ENCODE results near the gene SH2D1B. TPM values are rescaled to one million over a fixed set of nuclear protein-coding genes. Genes with fewer than 3 reads are reported as not detected.

The SH2D1B gene
- total RNA-seq, 1 donor from 2014 or later = not detected

DNA sequence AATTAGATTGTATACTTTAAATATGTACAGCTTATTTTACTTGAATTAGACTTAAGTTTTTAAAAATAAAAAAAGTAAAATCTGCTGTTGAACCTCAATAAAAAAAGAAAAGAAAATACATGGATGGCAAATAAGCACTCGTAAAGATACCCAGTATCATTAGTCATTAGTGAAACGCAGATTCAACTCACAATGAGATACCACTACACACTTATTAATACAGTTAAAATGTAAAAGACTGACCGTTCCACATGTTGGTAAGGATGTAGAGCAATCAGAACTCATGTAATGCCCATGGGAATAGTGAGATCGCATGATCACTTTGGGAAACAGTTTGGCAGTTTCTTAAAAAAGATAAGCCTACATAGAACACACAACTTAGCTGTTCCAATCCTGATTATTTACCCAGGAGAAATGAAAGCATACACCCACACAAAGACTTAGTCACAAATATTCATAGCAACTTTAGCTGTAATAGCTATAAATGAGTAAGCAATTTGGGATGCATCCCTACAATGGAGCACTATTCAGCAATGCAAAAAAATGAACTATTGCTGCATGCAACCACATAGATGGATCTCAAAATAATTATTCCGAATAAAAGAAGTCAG is 7.3 kb downstream of the SH2D1B start:
- no peak for DNase-seq (ENCODE audit: low spot score)
- intact Hi-C loops (cut with DNase I) = no loop called here

DNA sequence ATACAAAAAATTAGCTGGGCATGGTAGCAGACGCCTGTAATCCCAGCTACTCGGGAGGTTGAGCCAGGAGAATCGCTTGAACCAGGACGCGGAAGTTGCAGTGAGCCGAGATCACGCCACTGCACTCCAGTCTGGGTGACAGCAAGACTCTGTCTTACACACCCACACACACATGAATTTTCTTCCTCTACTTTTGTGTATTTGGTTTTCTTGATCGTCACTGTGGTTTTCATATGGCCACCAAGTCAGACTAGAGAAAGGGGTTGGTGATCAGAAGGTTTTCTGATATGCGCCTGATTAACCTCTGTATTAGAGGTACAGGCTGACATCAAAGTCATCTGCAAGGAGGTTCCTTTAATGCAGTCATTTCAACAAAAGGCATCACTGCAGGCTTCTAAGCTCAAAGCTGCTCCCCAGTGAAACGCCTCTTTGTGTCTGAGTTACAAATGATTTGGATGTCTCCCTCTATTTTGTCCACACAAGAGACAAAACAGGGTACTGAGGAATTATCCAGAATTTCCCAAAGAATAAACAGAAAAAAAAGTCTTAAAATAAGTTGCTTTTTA is 11.1 kb downstream of the SH2D1B start:
- DNase-seq (ENCODE audit: low spot score) = no peak
- intact Hi-C loops (cut with DNase I) = no loop called here

DNA sequence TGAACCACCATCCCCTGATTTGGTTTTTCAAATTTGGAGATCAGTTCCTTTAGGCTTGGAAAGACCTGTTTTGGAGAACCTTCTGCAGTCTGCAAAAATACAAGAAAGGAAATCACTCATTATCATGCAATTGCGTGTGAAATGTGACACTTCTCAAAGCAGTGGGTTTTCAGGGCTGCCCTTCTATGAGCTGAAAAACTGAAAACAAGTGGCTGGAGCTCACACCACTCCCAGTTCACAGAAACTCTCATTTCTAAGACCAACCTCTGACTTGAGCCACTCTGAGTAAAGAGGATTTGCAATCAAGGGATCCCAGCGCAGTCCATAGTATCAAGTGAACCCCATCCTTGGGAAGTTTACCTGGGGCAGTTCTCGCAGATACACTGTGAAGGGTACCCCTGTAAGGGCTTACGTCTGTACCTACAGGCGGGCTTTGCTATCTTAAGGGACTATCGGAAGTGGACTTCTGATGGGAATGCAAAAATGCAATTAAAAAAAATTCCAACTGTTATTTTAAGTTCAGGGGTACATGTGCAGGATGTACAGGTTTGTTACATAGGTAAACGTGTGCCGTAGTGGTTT is 12.8 kb downstream of the SH2D1B start:
- DNase-seq (ENCODE audit: low spot score) = no peak
- intact Hi-C loops (cut with DNase I) = no loop called here

DNA sequence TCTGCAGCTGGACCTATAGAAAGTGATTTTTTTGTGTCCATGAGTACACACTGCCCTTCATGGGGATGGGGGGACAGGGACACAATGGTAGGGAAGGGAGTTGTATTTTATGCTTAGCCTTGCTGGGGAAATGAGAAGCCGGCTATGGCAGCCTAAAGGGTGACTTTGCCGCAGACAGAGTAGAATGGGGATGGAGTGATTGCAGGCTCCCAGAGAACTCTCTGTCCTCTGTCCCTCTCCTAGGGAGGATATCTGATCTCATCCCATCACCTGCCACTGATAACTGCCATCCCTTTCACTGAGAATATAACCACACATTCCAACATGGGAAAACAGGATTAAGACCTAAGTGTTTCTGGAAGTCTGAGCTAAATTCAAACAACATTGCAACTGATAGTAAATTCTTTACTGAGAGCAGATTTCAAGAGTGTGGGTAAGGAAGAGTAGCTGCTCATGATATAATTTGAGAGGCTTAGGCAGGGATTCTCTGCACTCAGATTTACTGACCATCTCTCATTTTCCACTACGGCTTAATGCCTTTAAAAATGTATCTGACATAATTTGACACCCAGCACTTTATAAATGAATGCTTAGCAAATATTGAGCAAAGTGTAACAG is 13.9 kb downstream of the SH2D1B start:
- intact Hi-C loops (cut with DNase I) = no loop called here
- DNase-seq (ENCODE audit: low spot score) = no peak

DNA sequence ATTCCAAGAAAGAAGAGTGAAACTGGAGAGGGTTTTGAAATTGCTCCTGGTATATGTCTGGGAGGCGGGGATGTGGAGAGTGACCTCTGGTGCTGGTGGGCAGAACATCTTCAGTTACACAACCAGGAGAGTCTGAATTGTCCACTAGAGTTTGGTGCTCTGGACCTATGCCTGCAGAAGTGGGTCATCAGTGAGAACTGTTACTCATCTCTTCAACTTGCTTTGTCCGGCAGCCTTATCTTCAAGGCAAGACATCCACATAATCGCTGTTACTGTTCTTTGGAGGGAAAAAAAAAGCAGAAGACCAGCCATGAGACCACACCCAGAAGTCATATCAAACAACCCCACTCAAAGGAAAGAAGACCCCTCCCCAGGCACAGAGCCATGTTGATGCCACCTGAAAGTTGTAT is 14.9 kb downstream of the SH2D1B start:
- DNase-seq (ENCODE audit: low spot score) = no peak
- intact Hi-C loops (cut with DNase I) = no loop called here

DNA sequence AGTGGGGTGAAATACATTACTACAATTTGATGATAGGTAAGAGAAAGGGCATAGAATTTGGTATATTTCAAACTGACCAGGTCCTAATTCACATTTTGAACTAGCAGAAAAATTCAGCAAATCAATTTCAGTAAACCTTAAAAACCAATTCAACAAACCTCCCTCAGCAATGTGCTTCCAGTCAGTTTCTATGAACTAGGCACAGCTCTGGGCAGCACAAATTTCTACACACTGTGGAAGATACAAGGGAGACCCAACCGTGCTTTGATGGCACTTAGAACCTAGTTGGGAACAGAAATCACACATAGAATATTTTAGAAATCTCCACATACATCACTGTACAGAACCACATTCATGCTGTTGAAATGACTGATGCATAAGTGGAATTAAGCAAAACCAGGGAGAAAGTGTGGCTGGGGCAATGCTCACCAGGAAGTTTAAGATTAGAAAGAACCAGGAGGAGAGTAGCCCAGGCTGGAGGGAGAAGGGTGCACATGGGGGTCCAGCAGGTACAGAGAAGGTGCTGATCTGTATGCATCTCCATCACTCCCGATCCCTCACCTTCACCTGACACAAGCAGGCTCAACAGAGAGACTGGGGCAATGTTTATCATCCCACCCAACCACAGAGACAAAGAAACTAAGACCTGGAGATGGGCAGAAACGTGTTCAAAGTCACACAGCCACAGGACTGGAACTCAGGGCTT is 15.6 kb downstream of the SH2D1B start:
- no peak for DNase-seq (ENCODE audit: low spot score)
- intact Hi-C loops (cut with DNase I) = no loop called here

DNA sequence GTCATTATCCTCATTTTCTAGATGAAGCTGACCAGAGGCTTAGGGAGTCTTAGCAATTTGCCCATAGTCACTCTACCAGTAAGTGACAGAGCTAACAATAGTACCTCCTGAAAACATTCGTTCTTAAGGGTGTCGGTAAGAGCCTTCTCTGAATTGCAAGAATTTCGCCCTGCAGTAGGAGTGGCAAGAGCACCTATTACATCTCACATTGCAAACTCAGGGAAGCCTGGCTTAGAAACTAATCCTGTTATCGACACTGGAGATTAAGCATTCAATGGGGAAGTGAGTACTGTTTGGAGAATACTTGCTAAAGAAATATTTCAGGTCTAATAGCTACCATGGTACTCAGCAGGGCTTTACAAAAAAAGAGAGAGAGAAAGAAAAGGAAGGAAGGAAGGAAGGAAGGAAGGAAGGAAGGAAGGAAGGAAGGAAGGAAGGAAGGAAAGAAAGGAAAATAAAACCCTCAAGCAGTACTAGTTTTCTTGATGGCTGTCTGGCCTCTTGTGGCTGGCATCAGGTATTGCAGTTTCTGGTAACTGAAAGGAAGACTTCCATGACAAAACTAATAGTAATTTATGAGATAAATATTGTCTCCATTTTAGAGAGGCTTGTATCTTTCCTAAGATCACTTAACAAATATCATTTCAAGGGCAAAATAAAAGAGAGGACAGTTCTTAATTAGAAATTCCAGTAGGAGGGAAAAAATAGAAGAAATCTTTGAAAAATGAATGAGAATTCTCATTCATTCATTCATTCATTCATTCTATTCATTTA is 20.0 kb downstream of the SH2D1B start:
- intact Hi-C loops (cut with DNase I) = loop anchor here (2.0 to 5.0 kb wide), 2 partner anchors 115 to 335 kb away; no protein-coding TSS in a partner anchor
- DNase-seq (ENCODE audit: low spot score) = no peak

DNA sequence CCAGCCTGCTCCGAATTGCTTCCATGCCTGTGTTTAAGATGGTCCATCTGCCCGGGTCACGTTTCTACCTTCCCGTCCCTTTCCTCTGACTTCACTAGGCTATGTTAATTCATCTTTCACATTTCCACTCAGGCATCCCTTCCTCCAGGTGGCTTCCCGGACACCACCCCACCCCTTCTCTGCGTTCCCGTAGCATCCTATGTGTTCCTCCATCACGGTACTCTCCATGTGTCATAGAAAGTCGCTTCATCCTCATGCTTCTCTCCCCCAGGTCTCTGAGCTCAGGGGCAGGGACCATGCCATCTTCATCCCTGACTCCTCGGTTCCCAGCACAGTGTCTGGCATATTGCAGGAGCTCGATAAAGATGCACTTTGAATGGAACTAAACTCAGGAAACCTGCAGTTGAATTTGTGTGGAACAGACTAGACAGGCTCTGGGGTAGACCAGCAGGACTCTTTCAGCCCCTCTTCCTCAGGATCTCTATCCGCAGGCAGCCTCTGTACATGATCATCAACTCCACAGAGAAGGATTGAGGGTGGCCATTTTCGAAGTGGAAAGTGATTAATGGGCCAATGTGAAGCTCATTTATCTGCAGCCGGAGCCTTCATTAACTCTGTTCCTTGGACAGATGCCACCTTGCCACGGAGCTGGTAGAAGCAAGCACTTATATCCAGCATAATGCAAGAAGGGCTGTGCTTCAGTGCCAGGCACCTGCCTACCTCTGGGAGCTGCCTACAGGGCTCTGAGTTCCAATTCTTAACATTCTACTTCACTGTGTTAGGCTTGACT is 21.3 kb downstream of the SH2D1B start:
- intact Hi-C loops (cut with DNase I) = loop anchor here (2.0 to 5.0 kb wide), 2 partner anchors 113 to 334 kb away; no protein-coding TSS in a partner anchor

DNA sequence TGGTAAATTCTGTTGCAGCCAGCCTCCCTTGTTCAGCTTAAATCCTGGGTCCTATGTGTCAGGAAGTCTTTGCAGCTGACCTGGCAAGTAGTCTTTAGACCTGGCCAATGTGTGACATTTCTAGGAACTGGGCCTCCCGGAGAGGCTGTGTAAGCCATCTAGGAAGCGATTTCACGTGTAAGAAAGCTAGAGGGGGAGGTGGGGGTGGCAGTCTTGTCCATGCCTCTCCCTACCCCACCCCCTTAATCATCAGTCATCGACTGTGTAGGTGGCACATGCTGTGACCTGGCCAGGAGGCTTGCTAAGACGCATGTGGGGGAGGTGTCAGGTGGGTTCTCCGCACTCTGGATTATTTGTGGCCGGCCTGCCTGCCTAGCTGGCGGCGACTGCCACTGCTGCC is 22.0 kb downstream of the SH2D1B start:
- intact Hi-C loops (cut with DNase I) = loop anchor here (2.0 to 5.0 kb wide), 2 partner anchors 113 to 333 kb away; no protein-coding TSS in a partner anchor
- DNase-seq (ENCODE audit: low spot score) = no peak

More for the DNA sequence above, 21.3 kb downstream of the SH2D1B start:
- DNase-seq (ENCODE audit: low spot score) = no peak

DNA sequence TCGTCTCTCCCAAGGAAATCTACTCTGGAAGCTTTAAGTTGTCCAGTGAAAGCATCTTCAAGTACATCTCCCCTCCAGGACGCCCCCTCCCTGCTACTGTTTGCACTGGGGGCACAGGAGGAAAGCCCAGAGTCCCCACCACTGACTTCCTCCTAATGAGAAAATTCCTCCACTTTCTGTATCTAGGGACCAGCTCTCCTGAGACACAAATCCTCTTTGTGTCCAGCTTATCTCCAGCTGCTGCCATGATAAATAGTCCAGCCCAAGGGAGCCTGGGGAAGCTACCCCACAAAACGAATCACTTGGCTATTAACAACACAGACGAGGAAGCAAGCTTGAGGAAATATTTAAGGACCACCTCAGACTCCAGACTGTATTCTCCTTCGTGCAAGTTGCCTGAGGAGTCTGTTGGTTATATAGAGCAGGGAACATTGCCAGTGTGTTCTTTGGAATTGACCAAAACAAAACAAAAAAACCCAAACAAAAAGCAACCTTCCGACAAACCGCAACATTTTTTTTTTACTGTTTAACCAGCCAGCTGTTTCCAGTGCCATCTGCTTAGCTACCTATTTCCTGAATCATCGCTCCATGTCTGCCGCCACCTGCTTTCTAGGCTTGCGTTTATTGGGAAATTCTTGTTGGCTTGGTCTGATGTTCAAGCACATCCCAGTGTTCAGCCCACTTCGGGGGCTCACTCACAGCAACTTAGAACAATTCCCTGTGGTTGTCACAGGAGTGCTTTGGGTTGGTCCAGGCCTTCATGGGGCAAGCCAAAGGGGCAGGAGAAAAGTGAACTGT is 22.7 kb downstream of the SH2D1B start:
- no peak for DNase-seq (ENCODE audit: low spot score)

DNA sequence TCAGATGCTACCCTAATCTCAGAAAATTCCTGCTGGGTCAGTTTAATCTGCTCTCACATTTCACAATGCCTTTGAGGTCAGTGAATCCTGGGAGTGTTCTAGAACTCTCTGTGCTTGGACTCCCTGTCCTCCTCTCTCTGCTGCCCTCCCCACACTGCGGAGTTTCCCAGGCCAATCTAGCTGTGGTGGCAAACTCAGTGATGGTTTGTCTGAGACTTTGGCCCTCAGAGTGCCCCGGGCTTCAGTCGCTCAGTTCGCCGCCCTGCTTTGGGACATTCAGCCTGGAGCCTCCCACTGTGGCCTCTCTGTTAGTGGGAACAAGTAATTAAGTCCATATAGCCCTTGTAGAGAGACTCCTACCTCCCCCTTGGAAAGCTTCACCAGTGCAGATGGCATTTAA is 23.3 kb downstream of the SH2D1B start:
- DNase-seq (ENCODE audit: low spot score) = no peak
- intact Hi-C loops (cut with DNase I) = no loop called here

More for the DNA sequence above, 22.7 kb downstream of the SH2D1B start:
- intact Hi-C loops (cut with DNase I) = no loop called here

DNA sequence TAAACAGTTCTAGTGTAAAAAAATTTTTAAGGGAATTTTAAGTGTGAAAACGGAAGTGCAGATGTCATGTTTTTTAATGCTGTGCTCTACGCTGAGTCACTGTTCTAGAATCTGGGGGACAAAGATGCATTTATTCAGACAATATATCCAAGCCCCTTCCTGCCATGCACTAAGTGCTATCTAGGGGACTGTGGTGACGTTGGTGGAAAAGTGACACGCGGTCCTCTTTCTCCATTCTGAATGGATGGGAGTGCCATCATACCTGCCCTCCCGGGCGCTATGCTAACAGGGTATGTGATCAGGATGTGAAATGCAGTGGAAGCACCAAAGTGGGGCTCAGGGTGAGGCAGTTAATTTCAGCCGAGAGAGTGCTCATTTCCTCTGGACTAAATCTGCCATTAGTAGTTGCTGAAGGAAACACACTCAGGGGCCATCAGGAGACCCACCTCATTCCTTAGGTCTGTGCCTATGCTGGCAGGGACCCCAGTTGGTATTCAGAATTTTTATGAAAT is 23.8 kb downstream of the SH2D1B start:
- intact Hi-C loops (cut with DNase I) = no loop called here
- no peak for DNase-seq (ENCODE audit: low spot score)

DNA sequence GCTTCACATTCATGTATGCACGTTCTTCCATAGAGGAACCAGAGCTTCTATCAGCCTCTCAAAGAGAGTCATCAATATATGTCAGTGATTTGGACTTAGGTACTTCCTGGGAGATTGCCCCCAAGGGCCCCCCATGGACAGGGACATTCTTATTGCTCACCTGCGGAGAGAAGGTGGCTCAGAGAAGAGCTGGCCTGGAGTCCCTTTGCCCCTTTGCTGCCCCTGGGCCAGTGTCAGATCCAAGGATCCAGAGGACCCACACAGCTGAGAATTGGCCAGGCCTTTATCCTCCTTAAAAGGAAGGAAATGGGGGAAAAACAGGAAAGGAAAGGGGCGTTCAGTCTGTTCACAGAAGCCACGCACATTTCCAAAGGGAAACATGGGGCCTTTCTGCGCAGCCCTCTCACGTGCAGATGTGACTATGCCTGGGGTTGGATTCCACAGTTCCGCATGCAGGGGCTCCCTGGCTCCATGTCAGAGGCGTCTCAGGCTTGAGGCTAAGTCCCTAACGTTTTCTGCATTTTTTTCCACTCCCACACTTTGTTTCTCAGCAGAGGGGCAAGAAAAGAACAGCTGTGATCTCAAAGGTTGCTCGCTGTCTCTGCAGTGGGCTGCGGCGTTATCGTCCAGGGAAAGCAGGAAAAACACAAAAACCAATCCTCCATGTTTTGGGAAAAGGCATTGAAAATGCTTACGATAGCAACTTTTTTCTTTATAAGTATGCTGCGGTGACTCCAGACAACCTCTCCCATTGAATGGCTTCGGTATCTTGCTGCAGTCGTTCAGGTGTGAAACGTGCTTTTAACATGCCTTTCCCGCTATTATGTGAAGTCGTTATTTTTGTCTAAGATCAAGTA is 24.5 kb downstream of the SH2D1B start:
- DNase-seq (ENCODE audit: low spot score) = no peak
- intact Hi-C loops (cut with DNase I) = no loop called here

DNA sequence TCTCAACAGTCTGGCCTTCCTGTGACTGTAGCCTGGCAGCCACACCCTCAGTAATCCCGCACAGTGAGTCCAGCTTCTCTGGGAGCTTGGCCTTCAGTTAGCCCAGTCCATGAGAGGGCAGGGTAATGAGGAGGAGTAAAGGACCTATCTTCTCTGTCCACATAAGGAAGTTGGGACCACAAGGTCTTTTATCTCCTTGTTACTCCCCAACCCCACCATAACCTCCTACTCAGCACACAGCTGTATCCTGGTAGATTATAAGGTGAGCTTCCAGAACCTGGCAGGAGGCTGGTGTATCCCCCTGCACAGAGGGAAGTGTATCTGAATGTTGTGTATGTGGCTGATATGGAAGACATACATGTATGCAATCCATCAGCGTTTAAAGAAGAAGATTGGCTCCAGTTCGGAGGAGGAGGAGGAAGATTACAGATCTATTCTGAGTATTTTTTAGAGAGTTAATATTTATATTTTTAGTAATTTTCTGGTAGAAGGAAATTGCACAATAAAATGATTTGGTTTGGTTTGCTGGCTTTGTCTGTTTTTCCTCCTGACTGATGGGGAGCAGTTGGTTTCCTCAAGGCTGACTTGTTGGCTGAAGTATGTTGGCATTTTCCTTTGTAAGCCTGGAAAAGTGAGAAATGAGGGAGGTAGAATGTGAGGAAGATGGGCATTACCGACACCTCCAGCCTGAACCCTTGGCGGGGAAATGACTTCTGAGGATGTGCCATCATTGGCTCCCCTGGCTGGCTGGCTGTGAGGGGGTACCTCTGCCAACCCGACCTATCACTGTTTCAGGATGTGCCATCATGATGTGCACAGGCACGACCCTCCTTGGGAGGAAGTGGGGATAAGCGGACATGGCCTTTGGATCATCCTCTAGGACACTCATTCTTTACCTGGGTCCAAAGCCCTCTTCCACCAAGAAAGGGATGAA is 25.4 kb downstream of the SH2D1B start:
- DNase-seq (ENCODE audit: low spot score) = no peak
- intact Hi-C loops (cut with DNase I) = no loop called here

DNA sequence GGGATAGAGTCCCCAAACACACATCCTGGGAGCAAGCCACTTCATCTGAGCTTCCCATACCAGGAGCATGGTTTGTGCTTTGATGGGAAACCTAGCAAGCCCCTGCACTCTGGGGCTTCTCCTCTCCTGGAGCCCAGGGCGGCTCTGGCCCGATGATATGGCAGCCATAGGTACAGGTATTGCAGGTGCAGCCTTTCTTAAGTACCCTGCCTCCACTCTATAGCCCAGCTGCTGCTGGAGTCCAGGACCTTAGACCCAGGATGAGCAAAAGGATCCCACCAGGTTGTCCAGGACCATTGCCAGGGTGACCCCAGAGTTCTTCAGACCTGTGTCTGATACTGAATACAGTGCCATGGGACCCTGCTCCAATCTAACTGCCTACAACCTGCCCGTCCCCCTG is 26.2 kb downstream of the SH2D1B start:
- no peak for DNase-seq (ENCODE audit: low spot score)
- intact Hi-C loops (cut with DNase I) = no loop called here

DNA sequence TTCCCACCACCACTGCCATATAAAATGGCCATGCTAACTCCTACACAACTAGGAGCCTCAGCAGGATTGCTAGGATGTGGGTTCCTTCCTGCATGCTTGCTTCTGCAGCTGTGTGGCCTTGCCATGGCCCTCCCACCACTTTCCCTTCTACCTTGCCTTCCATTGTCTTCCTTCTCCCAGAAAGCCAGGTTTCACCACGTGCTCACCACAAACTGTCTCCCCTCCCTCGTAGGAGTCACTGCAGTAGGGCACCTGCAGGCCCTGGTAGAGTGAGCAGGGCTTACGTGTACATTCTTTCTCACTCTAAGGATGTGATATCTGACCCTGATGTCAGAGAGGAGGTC is 26.7 kb downstream of the SH2D1B start:
- intact Hi-C loops (cut with DNase I) = no loop called here
- no peak for DNase-seq (ENCODE audit: low spot score)

Measured in cardiac septum (tissue), 1 donor.